ENCODE results near the gene PLEKHH3.

DNA sequence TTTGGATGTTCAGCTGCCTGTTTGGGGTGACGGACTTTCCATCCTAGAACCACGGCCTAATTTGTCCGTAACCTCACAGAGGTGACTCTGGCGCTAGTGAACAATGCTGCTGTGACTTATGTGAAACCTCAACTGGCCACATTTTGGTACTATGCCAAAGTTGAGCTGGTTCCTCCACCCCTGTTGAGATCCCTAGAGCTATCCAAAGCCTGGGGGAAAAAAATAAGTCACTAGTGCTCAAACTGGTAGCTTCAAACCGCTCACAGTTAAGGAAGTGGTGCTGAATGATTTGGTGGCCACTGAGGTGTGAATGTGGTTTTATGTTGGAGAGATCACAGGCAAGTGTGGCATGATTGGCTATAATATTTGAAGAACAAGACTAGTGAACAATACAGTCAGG is 29.0 kb downstream of the PLEKHH3 start:
- TF ChIP-seq, protein P1, sequence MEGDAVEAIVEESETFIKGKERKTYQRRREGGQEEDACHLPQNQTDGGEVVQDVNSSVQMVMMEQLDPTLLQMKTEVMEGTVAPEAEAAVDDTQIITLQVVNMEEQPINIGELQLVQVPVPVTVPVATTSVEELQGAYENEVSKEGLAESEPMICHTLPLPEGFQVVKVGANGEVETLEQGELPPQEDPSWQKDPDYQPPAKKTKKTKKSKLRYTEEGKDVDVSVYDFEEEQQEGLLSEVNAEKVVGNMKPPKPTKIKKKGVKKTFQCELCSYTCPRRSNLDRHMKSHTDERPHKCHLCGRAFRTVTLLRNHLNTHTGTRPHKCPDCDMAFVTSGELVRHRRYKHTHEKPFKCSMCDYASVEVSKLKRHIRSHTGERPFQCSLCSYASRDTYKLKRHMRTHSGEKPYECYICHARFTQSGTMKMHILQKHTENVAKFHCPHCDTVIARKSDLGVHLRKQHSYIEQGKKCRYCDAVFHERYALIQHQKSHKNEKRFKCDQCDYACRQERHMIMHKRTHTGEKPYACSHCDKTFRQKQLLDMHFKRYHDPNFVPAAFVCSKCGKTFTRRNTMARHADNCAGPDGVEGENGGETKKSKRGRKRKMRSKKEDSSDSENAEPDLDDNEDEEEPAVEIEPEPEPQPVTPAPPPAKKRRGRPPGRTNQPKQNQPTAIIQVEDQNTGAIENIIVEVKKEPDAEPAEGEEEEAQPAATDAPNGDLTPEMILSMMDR (IDR thresholded peaks at IDR 0.05; ENCODE audit: low read depth, low read length): no peak
- no peak for TF ChIP-seq EZH2phosphoT487 (IDR thresholded peaks at IDR 0.05; ENCODE audit: low read depth)
